Activated CD8-positive, alpha-beta memory T cell treated with anti-CD3 and anti-CD28 coated beads, Interleukin-2, amount 50 U/mL, for 4 hours (primary cell): ENCODE data around the gene COMMD1.
"Not testable (repeated sequence)": the region's sequence is repeated elsewhere in the genome, so short reads cannot be mapped to it uniquely, and the experiment has no call there.

Experiments used
- DNase-seq: peaks from one replicate; pipeline ENCODE4 v3.0.0-alpha.2; 2020

COMMD1 gene

GRCh38 chr2:62032096-62032495, 126.6 kb downstream of the COMMD1 start:
- no peak for DNase-seq

- DNase-seq: no peak
Observed at GRCh38 chr2:62034715-62035114, 129.2 kb downstream of the COMMD1 start.

GRCh38 chr2:62036229-62036628, 130.8 kb downstream of the COMMD1 start:
- DNase-seq: no peak

GRCh38 chr2:62036761-62037250, 131.3 kb downstream of the COMMD1 start:
- no peak for DNase-seq

- peak; percentile 18 for DNase-seq
Observed at GRCh38 chr2:62038975-62039771, 133.7 kb downstream of the COMMD1 start.

GRCh38 chr2:62040926-62041325, 135.5 kb downstream of the COMMD1 start:
- no peak for DNase-seq

- DNase-seq: not testable (repeated sequence)
Observed at GRCh38 chr2:62041701-62042385, 136.4 kb downstream of the COMMD1 start.

GRCh38 chr2:62042400-62042799, 136.9 kb downstream of the COMMD1 start:
- no peak for DNase-seq

- DNase-seq: no peak
Observed at GRCh38 chr2:62042944-62043343, 137.5 kb downstream of the COMMD1 start.

- DNase-seq: no peak
Observed at GRCh38 chr2:62045017-62045543, 139.6 kb downstream of the COMMD1 start.

GRCh38 chr2:62046141-62046540, 140.7 kb downstream of the COMMD1 start:
- DNase-seq: no peak

- no peak for DNase-seq
Observed at GRCh38 chr2:62050456-62051045, 145.1 kb downstream of the COMMD1 start.

- no peak for DNase-seq
Observed at GRCh38 chr2:62054029-62054791, 148.7 kb downstream of the COMMD1 start.

- no peak for DNase-seq
Observed at GRCh38 chr2:62054916-62055450, 149.5 kb downstream of the COMMD1 start.

GRCh38 chr2:62055724-62056336, 150.4 kb downstream of the COMMD1 start:
- DNase-seq: no peak

- DNase-seq: no peak
Observed at GRCh38 chr2:62056341-62056740, 150.9 kb downstream of the COMMD1 start.

- DNase-seq: no peak
Observed at GRCh38 chr2:62065243-62065642, 159.8 kb downstream of the COMMD1 start.

GRCh38 chr2:62071126-62071598, 165.7 kb downstream of the COMMD1 start:
- DNase-seq: no peak

GRCh38 chr2:62071760-62072680, 166.5 kb downstream of the COMMD1 start:
- DNase-seq: no peak

GRCh38 chr2:62074233-62074632, 168.8 kb downstream of the COMMD1 start:
- DNase-seq: no peak
